ES-I3 (cell line): ENCODE results near the gene ERGIC1.

Experiments used
- H3K36me3 ChIP-seq: 2 replicates; pipeline ENCODE4 v1.6.1; 2013; ENCODE audit warnings: mild to moderate bottlenecking, low read length, control low read depth, moderate library complexity; ENCODE audit not compliant: insufficient read depth
- H3K4me1 ChIP-seq: 2 replicates; pipeline ENCODE4 v1.6.1; 2013; ENCODE audit warnings: mild to moderate bottlenecking, control low read depth, low read length; ENCODE audit not compliant: insufficient read depth
- H3K9ac ChIP-seq: 2 replicates; pipeline ENCODE4 v1.6.1; 2013; ENCODE audit warnings: low read depth, mild to moderate bottlenecking, low read length, moderate library complexity
- H3K9me3 ChIP-seq: 2 replicates; pipeline ENCODE4 v1.6.1; 2013; ENCODE audit warnings: mild to moderate bottlenecking, low read length, moderate library complexity; ENCODE audit not compliant: control insufficient read depth, insufficient read depth

ERGIC1 gene

GRCh38 chr5:172795318-172795977 lies 38.6 kb upstream of the ERGIC1 start:
- Histone ChIP-seq H3K4me1 (no peaks in the 10 kb centered on the region; the same call in 1 of the 2 replicates), H3K9ac (no peak overlapping the region)

GRCh38 chr5:172796306-172796705 lies 37.7 kb upstream of the ERGIC1 start:
- Histone ChIP-seq H3K36me3 (no peaks in the 10 kb centered on the region), H3K9me3 (no peaks in the 10 kb centered on the region), H3K9ac (no peak overlapping the region), H3K4me1 (no peaks in the 10 kb centered on the region; the same call in 1 of the 2 replicates)

More at GRCh38 chr5:172795318-172795977, 38.6 kb upstream of the ERGIC1 start:
- H3K9me3 ChIP-seq: no peaks in the 10 kb centered on the region
- no peaks in the 10 kb centered on the region for H3K36me3 ChIP-seq

- Histone ChIP-seq H3K9me3 (no peaks in the 10 kb centered on the region), H3K4me1 (no peaks in the 10 kb centered on the region; the same call in 1 of the 2 replicates), H3K36me3 (no peaks in the 10 kb centered on the region), H3K9ac (no peak overlapping the region)
Measured at GRCh38 chr5:172797771-172798191, 36.3 kb upstream of the ERGIC1 start.

GRCh38 chr5:172798422-172799215 lies 35.4 kb upstream of the ERGIC1 start:
- H3K4me1 ChIP-seq: no peaks in the 10 kb centered on the region; the same call in 1 of the 2 replicates
- no peak overlapping the region for H3K9ac ChIP-seq
- H3K9me3 ChIP-seq: no peaks in the 10 kb centered on the region
- no peaks in the 10 kb centered on the region for H3K36me3 ChIP-seq

- no peaks in the 10 kb centered on the region; the same call in 1 of the 2 replicates for H3K4me1 ChIP-seq
- H3K9me3 ChIP-seq: no peaks in the 10 kb centered on the region
- H3K9ac ChIP-seq: no peak overlapping the region
- H3K36me3 ChIP-seq: no peaks in the 10 kb centered on the region
Measured at GRCh38 chr5:172799416-172799815, 34.6 kb upstream of the ERGIC1 start.

- Histone ChIP-seq H3K4me1 (no peaks in the 10 kb centered on the region; the same call in 1 of the 2 replicates), H3K9ac (no peak overlapping the region), H3K9me3 (no peaks in the 10 kb centered on the region), H3K36me3 (no peaks in the 10 kb centered on the region)
Measured at GRCh38 chr5:172800088-172800551, 33.9 kb upstream of the ERGIC1 start.

GRCh38 chr5:172801179-172801671 lies 32.8 kb upstream of the ERGIC1 start:
- Histone ChIP-seq H3K9me3 (no peaks in the 10 kb centered on the region), H3K36me3 (no peaks in the 10 kb centered on the region), H3K9ac (no peak overlapping the region), H3K4me1 (no peaks in the 10 kb centered on the region; the same call in 1 of the 2 replicates)

GRCh38 chr5:172802112-172802511 lies 31.9 kb upstream of the ERGIC1 start:
- Histone ChIP-seq H3K36me3 (no peaks in the 10 kb centered on the region), H3K9me3 (no peaks in the 10 kb centered on the region), H3K4me1 (no peaks in the 10 kb centered on the region; the same call in 1 of the 2 replicates), H3K9ac (no peak overlapping the region)

GRCh38 chr5:172802567-172803176 lies 31.4 kb upstream of the ERGIC1 start:
- Histone ChIP-seq H3K4me1 (peaks cover 3% of the 10 kb centered on the region; the same call in 1 of the 2 replicates), H3K9me3 (no peaks in the 10 kb centered on the region), H3K36me3 (no peaks in the 10 kb centered on the region)

GRCh38 chr5:172805018-172805683 lies 28.9 kb upstream of the ERGIC1 start:
- H3K4me1 ChIP-seq: peaks cover 8% of the 10 kb centered on the region; the same call in 1 of the 2 replicates
- H3K36me3 ChIP-seq: no peaks in the 10 kb centered on the region
- no peaks in the 10 kb centered on the region for H3K9me3 ChIP-seq
- H3K9ac ChIP-seq: no peak overlapping the region

More at GRCh38 chr5:172802567-172803176, 31.4 kb upstream of the ERGIC1 start:
- no peak overlapping the region for H3K9ac ChIP-seq

- peaks cover 8% of the 10 kb centered on the region; the same call in 1 of the 2 replicates for H3K4me1 ChIP-seq
- no peaks in the 10 kb centered on the region for H3K36me3 ChIP-seq
- H3K9me3 ChIP-seq: no peaks in the 10 kb centered on the region
- no peak overlapping the region for H3K9ac ChIP-seq
Measured at GRCh38 chr5:172805736-172806255, 28.3 kb upstream of the ERGIC1 start.

GRCh38 chr5:172806897-172807672 lies 27.0 kb upstream of the ERGIC1 start:
- peak overlapping the region; percentile 34; the same call in 1 of the 2 replicates for H3K9ac ChIP-seq
- H3K4me1 ChIP-seq: peaks cover 8% of the 10 kb centered on the region; the same call in 1 of the 2 replicates
- no peaks in the 10 kb centered on the region for H3K9me3 ChIP-seq
- no peaks in the 10 kb centered on the region for H3K36me3 ChIP-seq

GRCh38 chr5:172807766-172808311 lies 26.2 kb upstream of the ERGIC1 start:
- Histone ChIP-seq H3K9me3 (no peaks in the 10 kb centered on the region), H3K9ac (peak overlapping the region; percentile 34; the same call in 1 of the 2 replicates), H3K4me1 (peaks cover 8% of the 10 kb centered on the region; the same call in 1 of the 2 replicates), H3K36me3 (no peaks in the 10 kb centered on the region)
